Endothelial cell of umbilical vein (primary cell): ENCODE results near the gene CLPTM1L.

Source experiments
- EZH2 ChIP-seq: IDR thresholded peaks from 2 replicates; pipeline ENCODE4 v1.6.1; 2012; ENCODE audit warnings: borderline replicate concordance, low read depth, mild to moderate bottlenecking, moderate library complexity, low read length, inconsistent platforms; ENCODE audit not compliant: severe bottlenecking
- FOS ChIP-seq: IDR thresholded peaks from 2 replicates; pipeline ENCODE4 v1.6.1; 2011; ENCODE audit warnings: mild to moderate bottlenecking, low read length, moderate library complexity, borderline replicate concordance; ENCODE audit not compliant: insufficient read depth
- JUN ChIP-seq: IDR thresholded peaks from 2 replicates; pipeline ENCODE4 v1.6.1; 2011; ENCODE audit warnings: borderline replicate concordance, low read depth; ENCODE audit not compliant: insufficient read length, insufficient read depth
- MYC ChIP-seq: IDR thresholded peaks from one replicate; pipeline ENCODE4 v1.6.1; 2011; ENCODE audit warnings: mild to moderate bottlenecking, low read depth, low read length
- POLR2A ChIP-seq: IDR thresholded peaks from 2 replicates; pipeline ENCODE4 v1.6.1; 2012; ENCODE audit warnings: low read depth, mild to moderate bottlenecking, control low read depth, low read length
- POLR2AphosphoS5 ChIP-seq: IDR thresholded peaks from 2 replicates; pipeline ENCODE4 v1.6.1; 2012; ENCODE audit warnings: low read depth, mild to moderate bottlenecking, control low read depth, low read length, moderate library complexity; ENCODE audit not compliant: insufficient read depth
- TF ChIP-seq, protein P1 (sequence below), 2 donors: IDR thresholded peaks; 1 replicate in 1 of 2; 2 replicates in 1 of 2; pipeline ENCODE4 v1.5.1; 2011; ENCODE audit warnings: low read length in 2 of 2, mild to moderate bottlenecking in 2 of 2, moderate library complexity in 2 of 2, control low read depth in 1 of 2, inconsistent platforms in 1 of 2, low read depth in 1 of 2; ENCODE audit not compliant: insufficient read depth in 1 of 2; ENCODE audit errors: extremely low read depth in 1 of 2
- TF ChIP-seq, protein P2 (sequence below): IDR thresholded peaks from 2 replicates; pipeline ENCODE4 v1.6.1; 2011; ENCODE audit not compliant: insufficient read depth, insufficient read length

DNA sequence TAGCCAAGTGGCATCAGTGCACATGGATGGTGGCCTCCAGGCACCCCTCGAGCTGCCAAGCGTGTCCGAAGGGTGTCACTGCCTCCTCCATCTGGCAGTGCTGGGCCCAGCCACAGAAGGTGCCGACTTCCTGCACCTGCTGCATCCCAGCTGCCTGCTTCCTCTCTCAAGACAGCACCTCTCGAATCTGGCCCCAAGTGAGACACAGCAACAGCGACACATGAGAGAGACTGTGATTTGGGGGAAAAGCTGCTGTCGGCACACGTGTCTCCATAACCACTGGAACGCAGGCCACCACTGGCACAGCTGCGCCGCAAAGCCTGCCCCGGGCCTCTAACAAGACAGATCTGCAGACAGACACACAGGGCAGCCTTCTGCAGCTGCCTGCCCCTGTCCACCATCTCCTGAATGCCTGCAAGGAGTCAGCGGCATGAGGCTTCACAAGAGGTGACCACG, 8.8 kb downstream of the CLPTM1L start:
- TF ChIP-seq, protein P1, sequence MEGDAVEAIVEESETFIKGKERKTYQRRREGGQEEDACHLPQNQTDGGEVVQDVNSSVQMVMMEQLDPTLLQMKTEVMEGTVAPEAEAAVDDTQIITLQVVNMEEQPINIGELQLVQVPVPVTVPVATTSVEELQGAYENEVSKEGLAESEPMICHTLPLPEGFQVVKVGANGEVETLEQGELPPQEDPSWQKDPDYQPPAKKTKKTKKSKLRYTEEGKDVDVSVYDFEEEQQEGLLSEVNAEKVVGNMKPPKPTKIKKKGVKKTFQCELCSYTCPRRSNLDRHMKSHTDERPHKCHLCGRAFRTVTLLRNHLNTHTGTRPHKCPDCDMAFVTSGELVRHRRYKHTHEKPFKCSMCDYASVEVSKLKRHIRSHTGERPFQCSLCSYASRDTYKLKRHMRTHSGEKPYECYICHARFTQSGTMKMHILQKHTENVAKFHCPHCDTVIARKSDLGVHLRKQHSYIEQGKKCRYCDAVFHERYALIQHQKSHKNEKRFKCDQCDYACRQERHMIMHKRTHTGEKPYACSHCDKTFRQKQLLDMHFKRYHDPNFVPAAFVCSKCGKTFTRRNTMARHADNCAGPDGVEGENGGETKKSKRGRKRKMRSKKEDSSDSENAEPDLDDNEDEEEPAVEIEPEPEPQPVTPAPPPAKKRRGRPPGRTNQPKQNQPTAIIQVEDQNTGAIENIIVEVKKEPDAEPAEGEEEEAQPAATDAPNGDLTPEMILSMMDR (IDR thresholded peaks at IDR 0.05; ENCODE audit: extremely low read depth in 1 of 2, insufficient read depth in 1 of 2, low read depth in 1 of 2, low read length in 2 of 2): no peak
- TF ChIP-seq EZH2 (no peak), POLR2A (no peak), FOS (no peak), JUN (no peak), MYC (no peak), POLR2AphosphoS5 (no peak)
- TF ChIP-seq, protein P2, sequence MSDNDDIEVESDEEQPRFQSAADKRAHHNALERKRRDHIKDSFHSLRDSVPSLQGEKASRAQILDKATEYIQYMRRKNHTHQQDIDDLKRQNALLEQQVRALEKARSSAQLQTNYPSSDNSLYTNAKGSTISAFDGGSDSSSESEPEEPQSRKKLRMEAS: no peak
